Transverse colon (tissue), 3 donors: Measurements from ENCODE around the gene HOXD3.

ENCODE experiments used
- EP300 ChIP-seq: sonication (generic); formaldehyde crosslinking; IDR thresholded peaks from one replicate; pipeline ENCODE4 v1.6.1; 2017; ENCODE audit warnings: antibody characterized with exemption, low read depth
- POLR2A ChIP-seq: fragments of 450-650 bp; IDR thresholded peaks from one replicate; pipeline ENCODE4 v1.6.1; 2016; ENCODE audit warnings: antibody characterized with exemption, mild to moderate bottlenecking, moderate library complexity
- TF ChIP-seq, protein P1 (sequence below), 5 experiments: fragments of 200-600 bp in 3 of 5; fragments of 450-650 bp in 2 of 5; sonication (generic) in 3 of 5; IDR thresholded peaks; 1 replicate in 2 of 5; 2 replicates in 3 of 5; pipeline ENCODE4 v1.5.1; 2016 to 2017; ENCODE audit warnings: antibody characterized with exemption in 5 of 5, inconsistent platforms in 3 of 5, mild to moderate bottlenecking in 2 of 5, moderate library complexity in 1 of 5

DNA sequence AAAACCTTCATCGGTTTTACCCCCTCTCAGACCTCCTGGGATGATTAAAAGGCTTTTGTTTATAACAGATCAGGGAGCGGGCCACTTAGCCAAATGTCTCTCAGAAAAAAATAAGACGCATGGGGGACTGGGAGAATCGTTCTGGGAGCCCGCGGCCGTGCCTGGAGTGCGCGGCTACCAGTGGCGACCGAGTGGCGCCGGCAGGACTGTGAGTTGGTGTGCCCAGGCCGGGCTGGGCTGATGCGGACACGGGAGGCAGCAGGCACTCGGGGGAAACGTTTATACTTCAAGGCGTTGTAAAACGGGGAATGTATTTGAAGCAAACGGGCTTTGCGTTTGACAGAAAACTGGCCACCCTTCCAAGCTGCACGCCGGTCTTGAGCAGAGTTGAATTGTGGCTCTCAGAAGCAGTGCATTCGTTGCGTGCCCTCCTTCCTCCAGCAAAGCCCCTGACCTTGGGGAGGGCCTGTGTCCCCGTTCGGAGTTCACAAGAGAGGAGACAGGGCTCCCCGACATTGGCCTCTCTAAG, 45.2 kb upstream of the HOXD3 start:
- TF ChIP-seq, protein P1, sequence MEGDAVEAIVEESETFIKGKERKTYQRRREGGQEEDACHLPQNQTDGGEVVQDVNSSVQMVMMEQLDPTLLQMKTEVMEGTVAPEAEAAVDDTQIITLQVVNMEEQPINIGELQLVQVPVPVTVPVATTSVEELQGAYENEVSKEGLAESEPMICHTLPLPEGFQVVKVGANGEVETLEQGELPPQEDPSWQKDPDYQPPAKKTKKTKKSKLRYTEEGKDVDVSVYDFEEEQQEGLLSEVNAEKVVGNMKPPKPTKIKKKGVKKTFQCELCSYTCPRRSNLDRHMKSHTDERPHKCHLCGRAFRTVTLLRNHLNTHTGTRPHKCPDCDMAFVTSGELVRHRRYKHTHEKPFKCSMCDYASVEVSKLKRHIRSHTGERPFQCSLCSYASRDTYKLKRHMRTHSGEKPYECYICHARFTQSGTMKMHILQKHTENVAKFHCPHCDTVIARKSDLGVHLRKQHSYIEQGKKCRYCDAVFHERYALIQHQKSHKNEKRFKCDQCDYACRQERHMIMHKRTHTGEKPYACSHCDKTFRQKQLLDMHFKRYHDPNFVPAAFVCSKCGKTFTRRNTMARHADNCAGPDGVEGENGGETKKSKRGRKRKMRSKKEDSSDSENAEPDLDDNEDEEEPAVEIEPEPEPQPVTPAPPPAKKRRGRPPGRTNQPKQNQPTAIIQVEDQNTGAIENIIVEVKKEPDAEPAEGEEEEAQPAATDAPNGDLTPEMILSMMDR (IDR thresholded peaks at IDR 0.05): no peak
- TF ChIP-seq POLR2A (no peak), EP300 (no peak)
